Measurements from ENCODE around the gene CRYBA4.
A peak's percentile ranks its signal among the peaks of the same experiment; 100 is the strongest.

CRYBA4 gene

DNA sequence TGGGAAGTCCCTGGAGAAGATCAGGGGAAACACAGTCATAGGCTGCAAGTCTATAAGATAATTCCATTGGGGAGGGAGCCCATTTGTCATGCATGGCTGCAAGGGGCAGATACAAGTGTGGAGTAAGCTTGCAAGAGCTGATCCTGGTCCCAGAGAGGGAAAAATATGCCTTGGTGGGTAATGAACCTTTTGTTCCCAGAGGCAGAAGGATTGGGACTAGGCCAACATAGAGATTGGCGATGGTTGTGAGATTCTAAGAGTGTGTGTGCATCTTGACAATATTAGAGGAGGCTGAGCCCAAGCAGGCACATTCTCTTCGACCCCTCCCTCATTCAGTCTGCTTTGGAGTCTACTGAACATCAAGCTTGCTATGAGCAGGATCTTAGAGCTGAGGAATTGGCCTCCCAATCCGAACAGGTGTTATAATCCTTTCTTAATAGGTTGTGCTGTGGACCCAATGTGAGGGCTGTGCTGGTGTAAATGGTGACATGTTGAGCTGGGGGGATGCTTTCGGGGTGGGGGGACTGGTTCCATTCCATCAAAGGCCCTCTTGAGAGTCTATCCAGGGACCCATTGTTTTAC lies 54.0 kb downstream of the CRYBA4 start:
- H3K27ac ChIP-seq, result peak overlapping the region in 1 of 21 experiments; percentile 96

DNA sequence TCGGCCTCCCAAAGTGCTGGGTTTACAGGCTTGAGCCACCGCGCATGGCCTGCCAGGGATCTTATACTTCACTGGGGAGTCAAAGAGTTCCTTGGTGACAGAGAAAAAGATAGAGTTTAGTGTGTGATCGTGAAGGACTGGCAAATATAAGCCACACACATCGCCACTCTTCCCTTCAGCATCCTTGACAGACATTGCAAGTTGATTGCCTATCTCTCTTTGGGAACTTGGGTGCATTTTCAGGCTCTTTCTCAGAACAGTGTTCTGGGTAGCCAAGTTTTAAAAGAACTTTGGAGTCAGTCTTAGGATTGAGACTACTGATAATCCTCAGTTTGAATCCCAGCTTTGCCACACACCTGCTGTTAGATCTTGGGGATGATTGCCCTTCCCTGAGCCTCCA lies 55.5 kb downstream of the CRYBA4 start:
- Histone ChIP-seq H3K27ac (no peak overlapping the region), H3K4me3 (no peak overlapping the region)

More for the DNA sequence above, 54.0 kb downstream of the CRYBA4 start:
- H3K4me3 ChIP-seq, result no peak overlapping the region

DNA sequence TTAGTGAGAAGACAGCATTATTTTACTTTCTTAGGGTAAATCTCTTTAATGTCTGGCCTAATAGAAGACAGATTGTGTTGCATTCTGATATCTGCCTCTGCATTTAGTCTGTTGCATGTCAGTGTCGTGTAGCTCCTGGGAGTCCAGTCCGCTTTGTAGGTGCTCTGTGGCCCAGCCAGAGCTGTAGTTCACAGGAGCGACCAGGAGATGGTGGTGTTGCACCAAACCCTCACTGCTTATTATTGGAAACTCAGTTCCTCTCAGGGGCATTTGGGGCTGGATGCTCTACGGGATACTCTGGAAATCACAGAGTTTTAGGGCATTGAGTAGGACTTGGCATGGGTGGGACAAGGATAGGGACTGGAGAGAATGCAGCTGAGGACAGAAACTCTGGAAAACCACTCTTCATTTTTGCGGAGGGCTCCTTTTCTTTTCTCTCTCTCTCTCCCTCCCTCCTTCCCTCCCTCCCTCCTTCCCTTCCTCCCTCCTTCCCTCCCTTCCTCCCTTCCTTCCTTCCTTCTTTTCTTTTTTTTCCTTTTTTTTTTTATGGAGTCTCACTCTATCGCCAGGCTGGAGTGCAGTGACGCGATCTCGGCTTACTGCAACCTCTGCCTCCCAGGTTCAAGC lies 57.4 kb downstream of the CRYBA4 start:
- H3K27ac ChIP-seq, result no peak overlapping the region
- no peak overlapping the region for H3K4me3 ChIP-seq
